Transverse colon (tissue), 4 donors: ENCODE results near the gene MATK. TPM values are rescaled to one million over a fixed set of nuclear protein-coding genes. Genes with fewer than 3 reads are reported as not detected.

ENCODE experiments used
- DNase-seq: peaks from one replicate; pipeline ENCODE4 v3.0.0-alpha.2; 2019
- H3K27ac ChIP-seq, 4 donors: fragments of 200-600 bp; sonication (generic); 2 replicates each; pipeline ENCODE4 v1.5.1; 2016 to 2018; ENCODE audit warnings: inconsistent platforms in 4 of 4
- H3K27me3 ChIP-seq: fragments of 200-600 bp; sonication (generic); 2 replicates; pipeline ENCODE4 v1.5.1; 2017; ENCODE audit warnings: inconsistent platforms
- H3K36me3 ChIP-seq, 4 donors: fragments of 200-600 bp; sonication (generic); 2 replicates each; pipeline ENCODE4 v1.5.1; 2017 to 2019; ENCODE audit warnings: inconsistent platforms in 4 of 4
- H3K4me1 ChIP-seq, 4 donors: fragments of 200-600 bp; sonication (generic); 2 replicates each; pipeline ENCODE4 v1.5.1; 2017 to 2020; ENCODE audit warnings: inconsistent platforms in 4 of 4
- H3K4me3 ChIP-seq, 4 donors: fragments of 200-600 bp; sonication (generic); 1 replicate in 1 of 4; 2 replicates in 3 of 4; pipeline versions ENCODE4 v1.5.1 to v1.6.1; 2017 to 2019; ENCODE audit warnings: inconsistent platforms in 4 of 4
- H3K9me3 ChIP-seq, 2 donors: fragments of 200-600 bp; sonication (generic); 2 replicates each; pipeline ENCODE4 v1.5.1; 2017 to 2019; ENCODE audit warnings: inconsistent platforms in 2 of 2
- CTCF ChIP-seq, 5 experiments: fragments of 200-600 bp in 3 of 5; fragments of 450-650 bp in 2 of 5; sonication (generic) in 3 of 5; IDR thresholded peaks; 1 replicate in 2 of 5; 2 replicates in 3 of 5; pipeline ENCODE4 v1.5.1; 2016 to 2017; ENCODE audit warnings: antibody characterized with exemption in 5 of 5, inconsistent platforms in 3 of 5, mild to moderate bottlenecking in 2 of 5, moderate library complexity in 1 of 5
- EP300 ChIP-seq: sonication (generic); formaldehyde crosslinking; IDR thresholded peaks from one replicate; pipeline ENCODE4 v1.6.1; 2017; ENCODE audit warnings: antibody characterized with exemption, low read depth
- POLR2A ChIP-seq: fragments of 450-650 bp; IDR thresholded peaks from one replicate; pipeline ENCODE4 v1.6.1; 2016; ENCODE audit warnings: antibody characterized with exemption, mild to moderate bottlenecking, moderate library complexity
- POLR2AphosphoS5 ChIP-seq, 3 donors: sonication (generic); formaldehyde crosslinking; IDR thresholded peaks; one replicate each; pipeline ENCODE4 v1.6.1; 2016; ENCODE audit warnings: antibody characterized with exemption in 3 of 3
- WGBS, 2 donors: methylation state at CpG; one replicate each; pipeline ENCODE4 v1.1.5; 2018; ENCODE audit warnings: low coverage in 1 of 2; 5-methylcytosine and 5-hydroxymethylcytosine counted together
- in situ Hi-C, 4 donors: fragments of 200-750 bp; cut with MboI; loops; one replicate each; pipeline versions ENCODE4 v1.15.0 to v1.15.1; 2017; ENCODE audit warnings: low sequenced_read_pairs in 3 of 4, low pct_ligation_motif_present in 1 of 4, low pct_unique_long_range_greater_than_20kb in 1 of 4
- intact Hi-C: fragments of 100-400 bp; cut with DNase I; formaldehyde crosslinking; loops from one replicate; pipeline ENCODE4 v1.15.1; 2023; ENCODE audit warnings: low total_unique reads
- total RNA-seq, 4 donors: library from RNA; depleted of rRNA; stranded (reverse); fragments of >200 nt; gene quantifications; one replicate each; pipeline ENCODE4 v1.1.0, GENCODE V29; 2016

Gene MATK
- total RNA-seq, 4 donors from 2014 or later = 0.60 to 6.1 (median 2.9) TPM; not detected in 1

GRCh38 chr19:3746371-3747056, 39.7 kb downstream of the MATK start:
- intact Hi-C loops = no loop called here
- in situ Hi-C loops = no loop called here
- no peak overlapping the region for H3K27ac ChIP-seq
- H3K4me3 ChIP-seq = no peak overlapping the region
- WGBS, 2 donors = 87 to 100% methylated on average over 2 to 30 of the region's 31 CpGs
- no peaks in the 10 kb centered on the region for H3K9me3 ChIP-seq
- no peak for DNase-seq
- H3K27me3 ChIP-seq = no peaks in the 10 kb centered on the region
- H3K36me3 ChIP-seq = peaks cover 0 to 23% (median 10%) of the 10 kb centered on the region in 4 donors
- TF ChIP-seq CTCF (IDR thresholded peaks at IDR 0.05) = no peak
- TF ChIP-seq EP300 = no peak
- H3K4me1 ChIP-seq = no peaks in the 10 kb centered on the region

GRCh38 chr19:3745363-3746045, 40.7 kb downstream of the MATK start:
- intact Hi-C loops = no loop called here
- TF ChIP-seq POLR2A = no peak
- no peak for TF ChIP-seq EP300
- TF ChIP-seq POLR2AphosphoS5 (IDR thresholded peaks at IDR 0.05) = no peak
- no peak for TF ChIP-seq CTCF (IDR thresholded peaks at IDR 0.05)
- H3K4me1 ChIP-seq = no peaks in the 10 kb centered on the region

DNA sequence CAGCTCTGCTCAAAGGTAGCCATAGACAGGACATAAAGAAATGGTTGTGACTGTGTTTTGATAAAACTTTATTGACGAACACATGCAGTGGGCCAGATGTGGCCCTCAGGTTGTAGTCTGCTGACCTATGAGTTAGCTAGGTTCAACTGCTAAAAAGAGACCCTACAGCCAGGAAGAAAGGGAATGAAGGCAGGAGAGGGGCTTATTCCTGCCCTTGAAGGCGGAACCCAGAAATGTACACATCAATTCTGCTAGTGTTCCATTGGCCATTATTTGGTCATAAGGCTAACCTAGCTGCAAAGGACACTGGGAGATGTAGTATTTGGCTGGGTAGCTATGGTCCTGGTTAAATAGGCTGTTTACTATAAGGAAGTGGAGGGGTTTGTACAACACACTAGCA, 42.7 kb downstream of the MATK start:
- in situ Hi-C loops = no loop called here

More at GRCh38 chr19:3745363-3746045, 40.7 kb downstream of the MATK start:
- no peak overlapping the region for H3K27ac ChIP-seq
- 74 to 83% methylated on average over 5 to 8 of the region's 8 CpGs for WGBS, 2 donors
- H3K27me3 ChIP-seq = no peaks in the 10 kb centered on the region
- H3K36me3 ChIP-seq = peaks cover 0 to 13% (median 6%) of the 10 kb centered on the region in 4 donors
- DNase-seq = no peak
- H3K4me3 ChIP-seq = no peak overlapping the region
- in situ Hi-C loops = no loop called here
- H3K9me3 ChIP-seq = no peaks in the 10 kb centered on the region

More for the DNA sequence above, 42.7 kb downstream of the MATK start:
- TF ChIP-seq CTCF (IDR thresholded peaks at IDR 0.05) (no peak), POLR2AphosphoS5 (IDR thresholded peaks at IDR 0.05) (no peak), EP300 (no peak)
- Histone ChIP-seq H3K36me3 (peaks cover 0 to 4% (median 0%) of the 10 kb centered on the region in 4 donors), H3K9me3 (no peaks in the 10 kb centered on the region), H3K4me3 (no peak overlapping the region), H3K27ac (no peak overlapping the region), H3K4me1 (no peaks in the 10 kb centered on the region), H3K27me3 (no peaks in the 10 kb centered on the region)
- intact Hi-C loops = no loop called here
- 75 to 93% methylated on average over 2 of the region's 2 CpGs for WGBS, 2 donors
- DNase-seq = no peak
